ENCODE results near the gene CARS2.

DNA sequence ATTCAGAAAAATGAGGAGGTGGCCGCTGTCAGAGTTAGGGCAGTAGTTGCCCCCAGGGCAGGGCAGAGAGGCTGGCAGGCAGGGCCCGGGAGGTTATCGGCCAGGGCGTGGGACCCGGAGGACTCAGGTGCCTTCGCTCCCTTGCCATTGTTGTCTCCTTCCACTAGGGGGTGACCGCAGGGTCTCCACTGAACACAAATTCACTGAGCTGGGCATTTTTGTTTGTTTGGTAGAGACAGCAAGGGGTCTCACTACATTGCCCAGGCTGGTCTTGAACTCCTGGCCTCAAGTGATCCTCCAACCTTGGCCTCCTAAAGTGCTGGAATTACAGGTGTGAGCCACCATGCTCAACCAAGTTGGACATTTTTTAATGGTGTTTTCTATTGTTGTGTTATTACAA is 25.1 kb downstream of the CARS2 start:
- TF ChIP-seq, protein P1, sequence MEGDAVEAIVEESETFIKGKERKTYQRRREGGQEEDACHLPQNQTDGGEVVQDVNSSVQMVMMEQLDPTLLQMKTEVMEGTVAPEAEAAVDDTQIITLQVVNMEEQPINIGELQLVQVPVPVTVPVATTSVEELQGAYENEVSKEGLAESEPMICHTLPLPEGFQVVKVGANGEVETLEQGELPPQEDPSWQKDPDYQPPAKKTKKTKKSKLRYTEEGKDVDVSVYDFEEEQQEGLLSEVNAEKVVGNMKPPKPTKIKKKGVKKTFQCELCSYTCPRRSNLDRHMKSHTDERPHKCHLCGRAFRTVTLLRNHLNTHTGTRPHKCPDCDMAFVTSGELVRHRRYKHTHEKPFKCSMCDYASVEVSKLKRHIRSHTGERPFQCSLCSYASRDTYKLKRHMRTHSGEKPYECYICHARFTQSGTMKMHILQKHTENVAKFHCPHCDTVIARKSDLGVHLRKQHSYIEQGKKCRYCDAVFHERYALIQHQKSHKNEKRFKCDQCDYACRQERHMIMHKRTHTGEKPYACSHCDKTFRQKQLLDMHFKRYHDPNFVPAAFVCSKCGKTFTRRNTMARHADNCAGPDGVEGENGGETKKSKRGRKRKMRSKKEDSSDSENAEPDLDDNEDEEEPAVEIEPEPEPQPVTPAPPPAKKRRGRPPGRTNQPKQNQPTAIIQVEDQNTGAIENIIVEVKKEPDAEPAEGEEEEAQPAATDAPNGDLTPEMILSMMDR (IDR thresholded peaks at IDR 0.05 in 4 of 5, conservative IDR thresholded peaks at IDR 0.05 in 1 of 5), result peak in 2 of 5 experiments; percentile 19 to 39
- no peak for TF ChIP-seq POLR2A (IDR thresholded peaks at IDR 0.05)
